T-helper 1 cell treated with Interleukin-12 subunit alpha and Interleukin-12 subunit beta and Interleukin-4 antibody, amounts not matched to agents 30 μg/mL and 1 μg/mL, for 36 hours (primary cell): ENCODE measurements around the gene ADCY3.
"Not testable (repeated sequence)": the region's sequence is repeated elsewhere in the genome, so short reads cannot be mapped to it uniquely, and the experiment has no call there.

Experiments used
- H3K27ac Mint-ChIP-seq: one replicate; pipeline ENCODE4 v1.8.0; 2021; ENCODE audit warnings: mild to moderate bottlenecking, mixed read lengths
- H3K27me3 Mint-ChIP-seq: one replicate; pipeline ENCODE4 v1.8.0; 2021; ENCODE audit warnings: low read depth, mixed read lengths
- H3K36me3 Mint-ChIP-seq: one replicate; pipeline ENCODE4 v1.8.0; 2021; ENCODE audit warnings: low read depth, mixed read lengths
- H3K4me1 Mint-ChIP-seq: one replicate; pipeline ENCODE4 v1.8.0; 2021; ENCODE audit warnings: low read depth, mixed read lengths
- H3K4me3 Mint-ChIP-seq: one replicate; pipeline ENCODE4 v1.8.0; 2021; ENCODE audit warnings: mild to moderate bottlenecking, moderate library complexity, mixed read lengths
- H3K9me3 Mint-ChIP-seq: one replicate; pipeline ENCODE4 v1.8.0; 2021; ENCODE audit warnings: mixed read lengths

ADCY3 gene

DNA sequence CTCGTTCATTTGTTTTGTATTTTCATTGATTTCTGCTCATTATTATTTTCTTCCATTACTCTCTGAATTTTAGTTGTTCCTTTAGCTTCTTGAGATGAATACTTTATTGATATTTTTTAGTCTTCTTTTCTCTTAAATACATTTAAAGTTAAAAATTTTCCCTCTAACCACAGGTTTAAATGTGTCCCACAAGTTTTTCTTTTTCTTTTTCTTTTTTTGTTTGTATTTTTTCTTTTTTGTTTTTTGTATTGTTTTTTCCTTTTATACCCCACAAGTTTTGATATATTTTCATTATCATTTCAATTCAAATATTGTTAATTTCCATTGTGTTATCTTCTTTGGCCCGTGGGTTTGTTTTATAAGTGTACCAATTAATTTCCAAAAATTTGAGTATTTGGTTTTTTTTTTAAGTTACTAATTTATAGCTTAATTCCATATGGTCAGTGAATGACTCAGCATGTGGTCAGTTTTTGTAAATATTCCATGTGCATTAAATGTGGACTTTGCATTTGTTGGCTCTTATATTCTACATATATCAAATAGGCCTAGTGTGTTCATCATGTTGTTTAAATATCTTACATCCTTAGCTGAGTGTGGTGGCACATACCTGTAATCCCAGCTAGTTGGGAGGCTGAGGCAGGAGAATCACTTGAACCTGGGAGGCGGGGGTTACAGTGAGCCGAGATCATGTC, 110.6 kb downstream of the ADCY3 start:
- peaks cover 30% of the 10 kb centered on the region for H3K36me3 Mint-ChIP-seq
- H3K4me3 Mint-ChIP-seq: no peak overlapping the region
- no peaks in the 10 kb centered on the region for H3K9me3 Mint-ChIP-seq
- no peaks in the 10 kb centered on the region for H3K27me3 Mint-ChIP-seq
- H3K27ac Mint-ChIP-seq: no peak overlapping the region
- H3K4me1 Mint-ChIP-seq: peaks cover 24% of the 10 kb centered on the region

GRCh38 chr2:24806661-24807036, 113.4 kb downstream of the ADCY3 start:
- peak overlapping the region; percentile 5 for H3K27ac Mint-ChIP-seq

DNA sequence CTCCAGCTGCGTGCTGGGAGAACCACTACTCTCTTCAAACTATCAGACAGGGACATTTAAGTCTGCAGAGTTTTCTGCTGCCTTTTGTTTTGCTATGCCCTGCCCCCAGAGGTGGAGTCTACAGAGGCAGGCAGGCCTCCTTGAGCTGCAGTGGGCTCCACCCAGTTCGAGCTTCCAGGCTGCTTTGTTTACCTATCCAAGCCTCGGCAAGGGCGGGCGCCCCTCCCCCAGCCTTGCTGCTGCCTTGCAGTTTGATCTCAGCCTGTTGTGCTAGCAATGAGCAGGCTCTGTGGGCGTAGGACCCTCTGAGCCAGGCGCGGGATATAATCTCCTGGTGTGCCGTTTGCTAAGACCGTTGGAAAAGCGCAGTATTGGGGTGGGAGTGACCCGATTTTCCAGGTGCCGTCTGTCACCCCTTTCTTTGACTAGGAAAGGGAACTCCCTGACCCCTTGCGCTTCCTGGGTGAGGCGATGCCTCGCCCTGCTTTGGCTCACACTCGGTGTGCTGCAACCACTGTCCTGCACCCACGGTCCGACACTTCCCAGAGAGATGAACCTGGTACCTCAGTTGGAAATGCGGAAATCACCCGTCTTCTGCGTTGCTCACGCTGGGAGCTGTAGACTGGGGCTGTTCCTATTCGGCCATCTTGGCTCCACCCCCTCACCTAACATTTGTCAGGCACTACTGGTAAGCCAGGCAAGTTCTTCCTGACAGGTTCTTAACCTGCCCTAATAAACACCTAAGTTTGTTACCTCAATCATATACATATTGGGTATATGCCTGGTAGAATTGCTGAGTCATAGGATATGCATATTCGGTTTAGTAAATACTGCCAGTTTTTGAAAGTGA, 114.0 kb downstream of the ADCY3 start:
- Mint-ChIP-seq H3K36me3 (peaks cover 38% of the 10 kb centered on the region), H3K4me1 (peaks cover 28% of the 10 kb centered on the region)
- not testable (repeated sequence) for H3K27ac Mint-ChIP-seq, H3K27me3 Mint-ChIP-seq, H3K9me3 Mint-ChIP-seq, H3K4me3 Mint-ChIP-seq

More at GRCh38 chr2:24806661-24807036, 113.4 kb downstream of the ADCY3 start:
- Mint-ChIP-seq H3K36me3 (peaks cover 35% of the 10 kb centered on the region), H3K27me3 (no peaks in the 10 kb centered on the region), H3K4me3 (no peak overlapping the region), H3K4me1 (peaks cover 28% of the 10 kb centered on the region), H3K9me3 (no peaks in the 10 kb centered on the region)

DNA sequence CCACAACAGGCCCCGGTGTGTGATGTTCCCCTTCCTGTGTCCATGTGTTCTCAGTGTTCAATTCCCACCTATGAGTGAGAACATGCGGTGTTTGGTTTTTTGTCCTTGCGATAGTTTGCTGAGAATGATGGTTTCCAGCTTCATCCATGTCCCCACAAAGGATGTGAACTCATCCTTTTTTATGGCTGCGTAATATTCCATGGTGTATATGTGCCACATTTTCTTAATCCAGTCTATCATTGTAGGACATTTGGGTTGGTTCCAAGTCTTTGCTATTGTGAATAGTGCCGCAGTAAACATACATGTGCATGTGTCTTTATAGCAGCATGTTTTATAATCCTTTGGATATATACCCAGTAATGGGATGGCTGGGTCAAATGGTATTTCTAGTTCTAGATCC, 119.5 kb downstream of the ADCY3 start:
- Mint-ChIP-seq H3K36me3 (peaks cover 53% of the 10 kb centered on the region), H3K4me1 (peaks cover 28% of the 10 kb centered on the region)

GRCh38 chr2:24797644-24798043, 122.4 kb downstream of the ADCY3 start:
- Mint-ChIP-seq H3K27ac (no peak overlapping the region), H3K9me3 (no peaks in the 10 kb centered on the region), H3K27me3 (no peaks in the 10 kb centered on the region), H3K4me1 (peaks cover 30% of the 10 kb centered on the region), H3K4me3 (no peak overlapping the region), H3K36me3 (peaks cover 40% of the 10 kb centered on the region)

More for the DNA sequence above, 119.5 kb downstream of the ADCY3 start:
- H3K4me3 Mint-ChIP-seq, H3K27me3 Mint-ChIP-seq, H3K27ac Mint-ChIP-seq, H3K9me3 Mint-ChIP-seq: not testable (repeated sequence)

- Mint-ChIP-seq H3K27me3 (no peaks in the 10 kb centered on the region), H3K9me3 (no peaks in the 10 kb centered on the region), H3K36me3 (peaks cover 25% of the 10 kb centered on the region), H3K4me1 (peaks cover 33% of the 10 kb centered on the region), H3K4me3 (peak overlapping the region; percentile 95), H3K27ac (peak overlapping the region; percentile 99)
Measured at GRCh38 chr2:24793761-24794435, 126.1 kb downstream of the ADCY3 start.

DNA sequence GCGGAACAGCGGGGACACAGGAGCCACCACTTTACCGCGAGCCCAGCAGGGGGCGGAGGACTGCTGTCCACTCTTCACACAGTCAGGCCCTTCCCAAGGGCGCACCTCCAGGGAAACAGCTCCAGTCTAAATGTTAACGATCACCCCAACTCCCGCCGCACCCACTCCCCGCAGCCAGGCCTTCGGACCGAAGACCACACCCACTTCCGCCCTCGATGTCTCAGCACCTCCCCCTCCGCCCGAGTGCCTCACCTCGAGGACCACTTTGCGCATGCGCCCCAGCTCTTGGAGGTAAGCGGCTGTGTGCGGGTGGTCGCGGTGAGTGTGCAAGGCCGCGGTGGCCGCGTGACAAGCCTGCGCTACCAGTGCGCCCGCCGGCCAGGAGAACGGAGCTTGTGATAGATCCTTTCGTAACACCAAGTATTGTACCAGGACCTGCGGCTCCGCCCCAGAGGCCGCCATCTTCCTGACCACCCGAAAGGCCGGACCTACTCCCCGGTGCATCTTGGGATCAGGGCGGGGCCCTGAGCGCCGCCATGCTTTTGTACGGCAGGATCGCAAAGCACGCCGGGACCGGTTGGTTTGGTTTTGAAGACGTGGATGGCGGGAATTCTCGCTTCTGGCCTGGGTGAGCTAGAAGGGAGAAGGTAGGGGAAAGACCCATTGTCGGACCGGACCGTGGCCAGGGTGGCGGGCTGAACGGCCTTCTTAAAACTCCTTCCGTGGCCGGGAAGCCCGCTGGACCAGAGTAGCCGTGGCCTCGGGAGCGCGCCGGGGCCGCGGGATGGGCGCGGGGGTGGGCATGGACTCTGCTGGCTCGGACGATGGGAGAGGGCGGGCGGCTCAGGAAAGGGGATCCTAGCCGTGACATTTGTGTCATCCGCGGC, 126.9 kb downstream of the ADCY3 start, which contains the start of the genes CENPO and PTRHD1:
CENPO (plus strand) TSS at position 552 of the 887 bp plus-strand sequence. CDS start 495 bp downstream, outside the sequence.
PTRHD1 (minus strand) TSS at position 518 of the 887 bp plus-strand sequence; CDS start at position 504, 14 bp downstream.
- Mint-ChIP-seq H3K4me1 (peaks cover 30% of the 10 kb centered on the region), H3K27me3 (no peaks in the 10 kb centered on the region), H3K9me3 (no peaks in the 10 kb centered on the region), H3K4me3 (peak within 1 kb of the TSS; percentile 95), H3K36me3 (peaks cover 24% of the 10 kb centered on the region), H3K27ac (peak within 1 kb of the TSS; percentile 99)

GRCh38 chr2:24792542-24792873, 127.5 kb downstream of the ADCY3 start:
- Mint-ChIP-seq H3K9me3 (no peaks in the 10 kb centered on the region), H3K27me3 (no peaks in the 10 kb centered on the region), H3K27ac (peak overlapping the region; percentile 99), H3K36me3 (peaks cover 20% of the 10 kb centered on the region), H3K4me3 (peak overlapping the region; percentile 95), H3K4me1 (peaks cover 28% of the 10 kb centered on the region)

DNA sequence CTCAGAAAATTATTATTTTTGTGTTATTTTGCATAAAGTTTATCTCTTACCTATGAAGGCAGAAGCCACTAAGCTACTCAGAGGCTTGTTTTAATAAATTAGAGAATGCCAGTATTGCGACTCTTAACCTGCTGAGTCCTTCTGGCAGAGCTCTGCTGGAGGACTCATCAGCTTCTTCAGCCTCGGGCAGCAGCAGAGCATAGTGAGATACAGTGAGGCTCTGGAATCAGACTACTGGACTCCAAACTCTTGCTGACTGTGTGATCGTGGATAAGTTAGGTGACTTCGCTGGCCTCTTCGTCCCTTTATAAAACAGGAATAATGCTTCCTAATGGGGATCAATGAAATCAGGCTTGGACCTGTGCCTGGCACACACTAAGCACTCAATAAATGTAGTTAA, 128.6 kb downstream of the ADCY3 start:
- H3K9me3 Mint-ChIP-seq: no peaks in the 10 kb centered on the region
- no peaks in the 10 kb centered on the region for H3K27me3 Mint-ChIP-seq
- no peak overlapping the region for H3K4me3 Mint-ChIP-seq
- H3K4me1 Mint-ChIP-seq: peaks cover 18% of the 10 kb centered on the region
- H3K36me3 Mint-ChIP-seq: peaks cover 10% of the 10 kb centered on the region
- H3K27ac Mint-ChIP-seq: no peak overlapping the region

- no peak overlapping the region for H3K4me3 Mint-ChIP-seq
- no peaks in the 10 kb centered on the region for H3K27me3 Mint-ChIP-seq
- no peaks in the 10 kb centered on the region for H3K9me3 Mint-ChIP-seq
- peaks cover 6% of the 10 kb centered on the region for H3K4me1 Mint-ChIP-seq
- H3K36me3 Mint-ChIP-seq: peaks cover 7% of the 10 kb centered on the region
- no peak overlapping the region for H3K27ac Mint-ChIP-seq
Measured at GRCh38 chr2:24788816-24789215, 131.2 kb downstream of the ADCY3 start.

DNA sequence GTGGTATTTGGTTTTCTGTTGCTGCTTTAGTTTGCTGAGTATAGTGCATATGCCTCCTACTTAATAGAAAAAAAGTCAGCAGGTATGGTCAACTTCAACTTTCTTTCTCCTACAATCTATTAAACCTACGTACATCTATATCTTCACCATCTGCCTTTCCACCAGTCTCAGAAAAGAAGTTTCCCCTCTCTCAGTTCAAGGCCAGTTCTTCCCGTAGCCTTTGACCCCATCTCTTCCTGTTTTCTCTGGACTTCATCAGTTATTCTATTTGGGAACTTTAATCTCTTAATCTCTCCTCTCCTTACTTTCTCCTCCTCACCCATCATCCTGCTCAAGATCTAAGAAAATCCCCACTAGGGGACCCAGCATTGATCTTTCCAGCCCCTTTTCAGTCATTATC, 132.5 kb downstream of the ADCY3 start:
- peaks cover 4% of the 10 kb centered on the region for H3K4me1 Mint-ChIP-seq
- H3K4me3 Mint-ChIP-seq: no peak overlapping the region
- H3K36me3 Mint-ChIP-seq: peaks cover 7% of the 10 kb centered on the region
- H3K9me3 Mint-ChIP-seq: no peaks in the 10 kb centered on the region
- H3K27me3 Mint-ChIP-seq: peaks cover 3% of the 10 kb centered on the region
- no peak overlapping the region for H3K27ac Mint-ChIP-seq

- H3K4me1 Mint-ChIP-seq: no peaks in the 10 kb centered on the region
- H3K4me3 Mint-ChIP-seq: no peak overlapping the region
- H3K36me3 Mint-ChIP-seq: peaks cover 6% of the 10 kb centered on the region
- peak overlapping the region; percentile 58 for H3K27ac Mint-ChIP-seq
- H3K9me3 Mint-ChIP-seq: peaks cover 2% of the 10 kb centered on the region
- peaks cover 6% of the 10 kb centered on the region for H3K27me3 Mint-ChIP-seq
Measured at GRCh38 chr2:24785671-24786321, 134.2 kb downstream of the ADCY3 start.

DNA sequence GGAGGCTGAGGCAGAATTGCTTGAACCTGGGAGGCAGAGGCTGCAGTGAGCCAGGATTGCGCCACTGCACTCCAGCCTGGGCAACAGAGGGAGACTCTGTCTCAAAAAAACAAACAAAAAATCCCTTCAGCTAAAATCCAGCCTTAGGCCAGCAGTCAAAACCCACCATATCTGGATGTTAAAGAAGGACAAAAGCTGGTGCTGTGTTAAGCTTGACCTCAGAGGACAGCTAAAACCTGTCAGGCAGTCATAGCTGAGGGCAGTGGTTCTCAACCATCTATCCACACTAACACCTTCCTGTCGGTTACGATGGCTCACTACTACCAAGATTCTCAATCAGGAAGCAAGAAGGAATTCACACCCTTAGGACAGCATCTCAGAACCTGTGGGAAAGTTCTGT, 136.4 kb downstream of the ADCY3 start:
- H3K27me3 Mint-ChIP-seq: peaks cover 9% of the 10 kb centered on the region
- peaks cover 7% of the 10 kb centered on the region for H3K9me3 Mint-ChIP-seq
- H3K36me3 Mint-ChIP-seq: no peaks in the 10 kb centered on the region
- H3K4me1 Mint-ChIP-seq: no peaks in the 10 kb centered on the region
- no peak overlapping the region for H3K27ac Mint-ChIP-seq
- H3K4me3 Mint-ChIP-seq: no peak overlapping the region
